OCI-LY7 (cell line): ENCODE measurements around the gene KDM4F.

Source experiments
- CTCF ChIP-seq: fragments of 200-600 bp; sonication (generic); conservative IDR thresholded peaks from 2 replicates; pipeline ENCODE4 v1.5.1; 2014; ENCODE audit warnings: mild to moderate bottlenecking, antibody characterized with exemption, low read length, moderate library complexity, mixed read lengths
- EZH2phosphoT487 ChIP-seq: fragments of 200-600 bp; sonication (generic); IDR thresholded peaks from 2 replicates; pipeline ENCODE4 v1.6.1; 2018; ENCODE audit warnings: low read depth, borderline replicate concordance, mild to moderate bottlenecking, mixed run types, antibody characterized with exemption, low read length, moderate library complexity, mixed read lengths

GRCh38 chr11:95089620-95090542 is 40.7 kb downstream of the KDM4F start, which contains the start of gene ENDOD1:
- TF ChIP-seq CTCF (0 out of 2 replicates have a peak, but pooled peaks have one; percentile 10), EZH2phosphoT487 (no peak)
